HEK293 (cell line): ENCODE measurements around the gene NAT8.
"Not testable (repeated sequence)": the region's sequence is repeated elsewhere in the genome, so short reads cannot be mapped to it uniquely, and the experiment has no call there.

Source experiments
- CTCF ChIA-PET: fragments of 350-600 bp; formaldehyde crosslinking; extraction: SDS; loops from one replicate; lab custom pipeline; 2021; ENCODE audit warnings: antibody characterized with exemption; lab: Yijun Ruan, JAX
- POLR2A ChIA-PET: fragments of 300-600 bp; formaldehyde crosslinking; extraction: SDS; loops from one replicate; lab custom pipeline; 2020; ENCODE audit warnings: antibody characterized with exemption, inconsistent platforms; lab: Yijun Ruan, JAX
- H3K27ac ChIP-seq: fragments of 200-500 bp; sonication (Bioruptor generic); 2 replicates; pipeline ENCODE4 v1.5.1; 2014; ENCODE audit warnings: low read depth, low read length, control low read depth, inconsistent platforms; ENCODE audit errors: extremely low read depth
- H3K36me3 ChIP-seq, 2 experiments: fragments of 200-500 bp in 1 of 2; sonication (Bioruptor generic) in 1 of 2; 1 replicate in 1 of 2; 2 replicates in 1 of 2; pipeline ENCODE4 v1.5.1; 2014 to 2017; ENCODE audit warnings: inconsistent platforms in 2 of 2, low read length in 2 of 2; ENCODE audit not compliant: control insufficient read depth in 2 of 2, insufficient read depth in 1 of 2
- H3K4me1 ChIP-seq: fragments of 200-500 bp; sonication (Bioruptor generic); 2 replicates; pipeline ENCODE4 v1.5.1; 2014; ENCODE audit warnings: mild to moderate bottlenecking, low read length, inconsistent platforms; ENCODE audit not compliant: control insufficient read depth, insufficient read depth
- H3K4me3 ChIP-seq: 2 replicates; pipeline ENCODE4 v1.5.1; 2011; ENCODE audit warnings: low read depth, mild to moderate bottlenecking, control low read depth, low read length, moderate library complexity
- H3K9me3 ChIP-seq: fragments of 200-500 bp; sonication (Bioruptor generic); 2 replicates; pipeline ENCODE4 v1.5.1; 2014; ENCODE audit warnings: low read depth, low read length, inconsistent platforms; ENCODE audit not compliant: control insufficient read depth, insufficient read depth
- KLF1 ChIP-seq: fragments of 450-650 bp; formaldehyde crosslinking; IDR thresholded peaks from 2 replicates; pipeline ENCODE4 v1.5.1; 2016; ENCODE audit warnings: missing biosample characterization, missing genetic modification characterization
- PRDM1 ChIP-seq: fragments of 450-650 bp; formaldehyde crosslinking; IDR thresholded peaks from 2 replicates; pipeline ENCODE4; 2016; ENCODE audit warnings: missing biosample characterization, missing genetic modification characterization
- ZNF26 ChIP-seq: fragments of 450-650 bp; formaldehyde crosslinking; IDR thresholded peaks from 2 replicates; pipeline ENCODE4 v1.5.1; 2016; ENCODE audit warnings: missing biosample characterization, missing genetic modification characterization
- ZNF423 ChIP-seq: fragments of 450-650 bp; formaldehyde crosslinking; IDR thresholded peaks from 2 replicates; pipeline ENCODE4 v1.5.1; 2016; ENCODE audit warnings: missing biosample characterization, missing genetic modification characterization
- ZNF510 ChIP-seq: fragments of 450-650 bp; formaldehyde crosslinking; IDR thresholded peaks from 2 replicates; pipeline ENCODE4 v1.5.1; 2018; ENCODE audit warnings: mild to moderate bottlenecking, missing genetic modification characterization, missing biosample characterization; ENCODE audit not compliant: insufficient replicate concordance
- ZNF560 ChIP-seq: fragments of 450-650 bp; formaldehyde crosslinking; IDR thresholded peaks from 2 replicates; pipeline ENCODE4 v1.5.1; 2017; ENCODE audit warnings: missing biosample characterization, missing genetic modification characterization, borderline replicate concordance
- ZNF791 ChIP-seq: fragments of 450-650 bp; formaldehyde crosslinking; IDR thresholded peaks from 2 replicates; pipeline ENCODE4 v1.5.1; 2016; ENCODE audit warnings: missing biosample characterization, missing genetic modification characterization
- TF ChIP-seq, protein P1 (sequence below): fragments of 450-650 bp; formaldehyde crosslinking; IDR thresholded peaks from 2 replicates; pipeline ENCODE4 v1.5.1; 2016; ENCODE audit warnings: missing biosample characterization, missing genetic modification characterization
- TF ChIP-seq, protein P2 (sequence below): fragments of 450-650 bp; formaldehyde crosslinking; conservative IDR thresholded peaks from 2 replicates; pipeline ENCODE4 v1.5.1; 2016; ENCODE audit warnings: low read depth, missing biosample characterization, missing genetic modification characterization

Gene NAT8, protein sequence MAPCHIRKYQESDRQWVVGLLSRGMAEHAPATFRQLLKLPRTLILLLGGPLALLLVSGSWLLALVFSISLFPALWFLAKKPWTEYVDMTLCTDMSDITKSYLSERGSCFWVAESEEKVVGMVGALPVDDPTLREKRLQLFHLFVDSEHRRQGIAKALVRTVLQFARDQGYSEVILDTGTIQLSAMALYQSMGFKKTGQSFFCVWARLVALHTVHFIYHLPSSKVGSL

GRCh38 chr2:73642338-73643018, at the start of gene NAT8:
Gene NAT8 (minus strand): TSS chr2:73642422. CDS start chr2:73641628, 794 bp downstream.
- Histone ChIP-seq H3K36me3 (no peaks in the 10 kb centered on the region), H3K4me3 (no peak within 1 kb of the TSS), H3K27ac (no peak within 1 kb of the TSS), H3K4me1 (no peaks in the 10 kb centered on the region), H3K9me3 (no peaks in the 10 kb centered on the region)
- TF ChIP-seq, protein P1, sequence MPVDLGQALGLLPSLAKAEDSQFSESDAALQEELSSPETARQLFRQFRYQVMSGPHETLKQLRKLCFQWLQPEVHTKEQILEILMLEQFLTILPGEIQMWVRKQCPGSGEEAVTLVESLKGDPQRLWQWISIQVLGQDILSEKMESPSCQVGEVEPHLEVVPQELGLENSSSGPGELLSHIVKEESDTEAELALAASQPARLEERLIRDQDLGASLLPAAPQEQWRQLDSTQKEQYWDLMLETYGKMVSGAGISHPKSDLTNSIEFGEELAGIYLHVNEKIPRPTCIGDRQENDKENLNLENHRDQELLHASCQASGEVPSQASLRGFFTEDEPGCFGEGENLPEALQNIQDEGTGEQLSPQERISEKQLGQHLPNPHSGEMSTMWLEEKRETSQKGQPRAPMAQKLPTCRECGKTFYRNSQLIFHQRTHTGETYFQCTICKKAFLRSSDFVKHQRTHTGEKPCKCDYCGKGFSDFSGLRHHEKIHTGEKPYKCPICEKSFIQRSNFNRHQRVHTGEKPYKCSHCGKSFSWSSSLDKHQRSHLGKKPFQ (tag by site-specific recombination) = no peak
- TF ChIP-seq ZNF510 = no peak
- no peak for TF ChIP-seq ZNF26 (tag by site-specific recombination)
- no peak for TF ChIP-seq ZNF423
- TF ChIP-seq, protein P2, sequence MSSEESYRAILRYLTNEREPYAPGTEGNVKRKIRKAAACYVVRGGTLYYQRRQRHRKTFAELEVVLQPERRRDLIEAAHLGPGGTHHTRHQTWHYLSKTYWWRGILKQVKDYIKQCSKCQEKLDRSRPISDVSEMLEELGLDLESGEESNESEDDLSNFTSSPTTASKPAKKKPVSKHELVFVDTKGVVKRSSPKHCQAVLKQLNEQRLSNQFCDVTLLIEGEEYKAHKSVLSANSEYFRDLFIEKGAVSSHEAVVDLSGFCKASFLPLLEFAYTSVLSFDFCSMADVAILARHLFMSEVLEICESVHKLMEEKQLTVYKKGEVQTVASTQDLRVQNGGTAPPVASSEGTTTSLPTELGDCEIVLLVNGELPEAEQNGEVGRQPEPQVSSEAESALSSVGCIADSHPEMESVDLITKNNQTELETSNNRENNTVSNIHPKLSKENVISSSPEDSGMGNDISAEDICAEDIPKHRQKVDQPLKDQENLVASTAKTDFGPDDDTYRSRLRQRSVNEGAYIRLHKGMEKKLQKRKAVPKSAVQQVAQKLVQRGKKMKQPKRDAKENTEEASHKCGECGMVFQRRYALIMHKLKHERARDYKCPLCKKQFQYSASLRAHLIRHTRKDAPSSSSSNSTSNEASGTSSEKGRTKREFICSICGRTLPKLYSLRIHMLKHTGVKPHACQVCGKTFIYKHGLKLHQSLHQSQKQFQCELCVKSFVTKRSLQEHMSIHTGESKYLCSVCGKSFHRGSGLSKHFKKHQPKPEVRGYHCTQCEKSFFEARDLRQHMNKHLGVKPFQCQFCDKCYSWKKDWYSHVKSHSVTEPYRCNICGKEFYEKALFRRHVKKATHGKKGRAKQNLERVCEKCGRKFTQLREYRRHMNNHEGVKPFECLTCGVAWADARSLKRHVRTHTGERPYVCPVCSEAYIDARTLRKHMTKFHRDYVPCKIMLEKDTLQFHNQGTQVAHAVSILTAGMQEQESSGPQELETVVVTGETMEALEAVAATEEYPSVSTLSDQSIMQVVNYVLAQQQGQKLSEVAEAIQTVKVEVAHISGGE (tag by site-specific recombination) = no peak
- no peak for TF ChIP-seq ZNF560
- CTCF ChIA-PET = no interaction called here
- POLR2A ChIA-PET = no interaction called here

GRCh38 chr2:73690372-73691088, 48.3 kb upstream of the NAT8 start:
- H3K4me3 ChIP-seq, H3K27ac ChIP-seq, H3K4me1 ChIP-seq, H3K36me3 ChIP-seq, H3K9me3 ChIP-seq, POLR2A ChIA-PET: not testable (repeated sequence)
- CTCF ChIA-PET = interaction anchor here (0.7 to 2.9 kb wide), 3 partner anchors 10 to 172 kb away, joined by 3 to 15 read pairs (median 3); no protein-coding TSS in a partner anchor

GRCh38 chr2:73688494-73688893, 46.3 kb upstream of the NAT8 start:
- H3K36me3 ChIP-seq, H3K9me3 ChIP-seq, POLR2A ChIA-PET, H3K4me1 ChIP-seq, H3K4me3 ChIP-seq, H3K27ac ChIP-seq: not testable (repeated sequence)
- CTCF ChIA-PET = interaction anchor here (2.9 kb wide), 1 partner anchor 8 kb away, joined by 15 read pairs; no protein-coding TSS in a partner anchor

- Histone ChIP-seq H3K36me3 (no peaks in the 10 kb centered on the region), H3K4me1 (no peaks in the 10 kb centered on the region), H3K9me3 (no peaks in the 10 kb centered on the region), H3K27ac (no peak overlapping the region), H3K4me3 (no peak overlapping the region)
- ChIA-PET POLR2A (no interaction called here), CTCF (no interaction called here)
- TF ChIP-seq KLF1 = no peak
- TF ChIP-seq ZNF791 = peak; percentile 50; the same call in 1 of the 2 replicates
- TF ChIP-seq PRDM1 (tag by site-specific recombination) = peak; percentile 76
Measured at GRCh38 chr2:73685764-73686438, 43.7 kb upstream of the NAT8 start.

DNA sequence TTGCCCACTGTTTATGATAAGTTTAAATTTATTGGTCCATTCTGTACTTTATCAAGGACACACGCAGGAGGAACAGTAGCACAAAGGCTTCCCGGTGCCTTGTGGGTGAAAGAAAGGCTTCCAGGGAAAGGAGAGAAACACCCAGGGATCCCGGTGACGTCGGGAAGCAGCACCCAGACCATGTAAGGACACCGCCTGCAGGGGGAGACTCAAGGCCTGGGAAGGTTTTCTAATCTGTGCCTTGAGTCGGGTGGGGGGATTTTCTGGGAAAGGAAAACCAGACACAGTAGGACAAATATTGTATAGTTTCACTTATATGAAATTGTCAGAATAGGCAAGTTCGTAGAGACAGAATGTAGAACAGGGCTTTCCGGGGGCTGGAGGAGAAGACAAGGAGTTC, 42.7 kb upstream of the NAT8 start:
- H3K27ac ChIP-seq, H3K9me3 ChIP-seq, H3K36me3 ChIP-seq, H3K4me1 ChIP-seq, CTCF ChIA-PET, H3K4me3 ChIP-seq, POLR2A ChIA-PET: not testable (repeated sequence)
